GM12892 (cell line): ENCODE measurements around the gene IFRD1. TPM values are rescaled to one million over a fixed set of nuclear protein-coding genes. Genes with fewer than 3 reads are reported as not detected.

ENCODE experiments used
- DNase-seq: peaks from one replicate; pipeline ENCODE4 v3.0.0; 2011; ENCODE audit not compliant: insufficient read length
- FAIRE-seq: peaks from 2 replicates; lab custom pipeline; 2011; peaks lifted over from hg19 to GRCh38; lab: Jason Lieb, UNC
- POLR2A ChIP-seq: IDR thresholded peaks from 2 replicates; pipeline ENCODE4 v1.6.1; 2011; ENCODE audit warnings: low read depth, low read length, control low read depth
- POLR2AphosphoS5 ChIP-seq: IDR thresholded peaks from 2 replicates; pipeline ENCODE4 v1.6.1; 2011; ENCODE audit warnings: low read depth, low read length, control low read depth
- TAF1 ChIP-seq: IDR thresholded peaks from 2 replicates; pipeline ENCODE4 v1.6.1; 2011; ENCODE audit warnings: low read depth, mild to moderate bottlenecking, control low read depth, low read length, borderline replicate concordance
- polyA plus RNA-seq: library from polyadenylated mRNA; unstranded; fragments of >200 nt; gene quantifications from one replicate; pipeline ENCODE4 v1.2.1, GENCODE V29; 2012; ENCODE audit warnings: missing spikeins, inconsistent platforms; ENCODE audit not compliant: missing spikeins

IFRD1 gene
- polyA plus RNA-seq, result 28.9 TPM

GRCh38 chr7:112449902-112450806, at the start of gene IFRD1:
Gene IFRD1 (plus strand): TSS chr7:112450460. CDS start chr7:112450689, 229 bp downstream.
- FAIRE-seq (peak; percentile 95), DNase-seq (peak; percentile 68)
- TF ChIP-seq TAF1 (peak; percentile 93), POLR2A (peak; percentile 99), POLR2AphosphoS5 (peak; percentile 100)

GRCh38 chr7:112404321-112404720, 45.9 kb upstream of the IFRD1 start:
- FAIRE-seq (no peak), DNase-seq (no peak)
- no peak for TF ChIP-seq POLR2A
- no peak for TF ChIP-seq POLR2AphosphoS5
- TF ChIP-seq TAF1, result no peak

DNA sequence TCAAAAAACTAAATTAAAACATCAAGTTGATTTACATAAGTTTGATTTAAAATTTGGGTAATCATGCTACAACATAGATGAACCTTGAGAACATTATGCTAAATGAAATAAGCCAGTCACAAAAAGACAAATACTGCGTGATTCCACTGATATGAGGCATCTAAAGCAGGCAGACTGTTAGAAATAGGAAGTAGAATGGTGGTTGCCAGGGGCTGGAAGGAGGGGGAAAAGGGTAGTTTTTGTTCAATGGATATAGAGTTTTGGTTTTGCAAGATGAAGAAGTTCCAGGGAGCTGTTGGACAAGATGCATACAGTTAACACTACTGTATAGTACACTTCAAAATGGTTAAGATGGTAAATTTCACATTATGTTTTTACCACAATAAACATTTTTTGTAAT, 45.0 kb upstream of the IFRD1 start:
- DNase-seq, result no peak
- no peak for FAIRE-seq
- TF ChIP-seq POLR2A (no peak), POLR2AphosphoS5 (no peak), TAF1 (no peak)

GRCh38 chr7:112407261-112407660, 43.0 kb upstream of the IFRD1 start:
- TF ChIP-seq POLR2A (no peak), TAF1 (no peak), POLR2AphosphoS5 (no peak)
- DNase-seq, result no peak
- FAIRE-seq, result no peak

DNA sequence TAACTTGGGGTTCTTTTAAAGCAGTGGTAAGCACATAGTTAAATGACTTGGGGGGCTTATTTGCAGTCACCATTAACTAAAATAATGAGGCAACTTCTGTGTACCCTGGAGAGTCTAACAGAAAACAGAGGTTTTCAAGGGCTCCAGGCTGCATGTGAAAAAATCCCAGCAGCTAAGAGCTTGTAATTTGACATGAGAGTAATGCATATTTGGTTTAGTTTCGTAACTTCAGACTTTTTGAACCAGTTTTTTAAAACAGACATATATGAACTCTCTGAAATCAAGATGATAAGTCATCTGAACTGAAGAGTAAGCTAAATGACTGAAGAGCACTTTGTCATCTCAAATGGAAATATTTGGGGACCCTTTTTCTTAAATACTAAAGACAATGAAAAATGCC, 40.2 kb upstream of the IFRD1 start:
- DNase-seq (no peak), FAIRE-seq (no peak)
- TF ChIP-seq POLR2A, result no peak
- no peak for TF ChIP-seq TAF1
- no peak for TF ChIP-seq POLR2AphosphoS5

- no peak for TF ChIP-seq POLR2AphosphoS5
- TF ChIP-seq POLR2A, result no peak
- TF ChIP-seq TAF1, result no peak
- DNase-seq (no peak), FAIRE-seq (no peak)
These were observed 39.0 kb upstream of the IFRD1 start for GRCh38 chr7:112411186-112411795.

- DNase-seq, result no peak
- no peak for TF ChIP-seq POLR2AphosphoS5
- TF ChIP-seq POLR2A, result no peak
- TF ChIP-seq TAF1, result no peak
- FAIRE-seq, result peak; percentile 85
These were observed 35.3 kb upstream of the IFRD1 start for GRCh38 chr7:112414855-112415490.

- no peak for DNase-seq
- FAIRE-seq, result no peak
- TF ChIP-seq POLR2AphosphoS5 (no peak), POLR2A (no peak), TAF1 (no peak)
These were observed 34.1 kb upstream of the IFRD1 start for GRCh38 chr7:112416127-112416526.

- DNase-seq (no peak), FAIRE-seq (no peak)
- TF ChIP-seq TAF1, result no peak
- TF ChIP-seq POLR2A, result no peak
- TF ChIP-seq POLR2AphosphoS5, result no peak
These were observed 30.6 kb upstream of the IFRD1 start for GRCh38 chr7:112419543-112420130.

- FAIRE-seq (no peak), DNase-seq (no peak)
- TF ChIP-seq TAF1, result no peak
These were observed 29.9 kb upstream of the IFRD1 start for GRCh38 chr7:112420236-112420861.
